Parathyroid adenoma (tissue), 2 donors: ENCODE results near the gene CATSPER2.
"Not testable (repeated sequence)": the region's sequence is repeated elsewhere in the genome, so short reads cannot be mapped to it uniquely, and the experiment has no call there.

ENCODE experiments used
- H2AFZ ChIP-seq: fragments of 300-600 bp; sonication (generic); one replicate; pipeline ENCODE4 v1.7.0; 2017; ENCODE audit warnings: antibody characterized with exemption, mild to moderate bottlenecking
- H3K27ac ChIP-seq: fragments of 300-600 bp; sonication (generic); one replicate; pipeline ENCODE4 v1.7.0; 2017
- H3K27me3 ChIP-seq: fragments of 300-600 bp; sonication (generic); one replicate; pipeline ENCODE4 v1.7.0; 2017; ENCODE audit warnings: low read length; ENCODE audit not compliant: control insufficient read depth, insufficient read depth
- H3K36me3 ChIP-seq: fragments of 300-600 bp; sonication (generic); one replicate; pipeline ENCODE4 v1.7.0; 2017; ENCODE audit warnings: low read length; ENCODE audit not compliant: control insufficient read depth, insufficient read depth
- H3K4me1 ChIP-seq: fragments of 300-600 bp; sonication (generic); one replicate; pipeline ENCODE4 v1.7.0; 2017; ENCODE audit warnings: control low read depth
- H3K4me2 ChIP-seq: fragments of 300-600 bp; sonication (generic); one replicate; pipeline ENCODE4 v1.7.0; 2017; ENCODE audit warnings: low read length
- H3K4me3 ChIP-seq: fragments of 300-600 bp; sonication (generic); one replicate; pipeline ENCODE4 v1.7.0; 2017; ENCODE audit warnings: low read depth, low read length
- H3K79me2 ChIP-seq: fragments of 300-600 bp; sonication (generic); one replicate; pipeline ENCODE4 v1.7.0; 2017; ENCODE audit warnings: control low read depth
- H3K9ac ChIP-seq: fragments of 300-600 bp; sonication (generic); one replicate; pipeline ENCODE4 v1.7.0; 2017; ENCODE audit warnings: mild to moderate bottlenecking
- H3K9me3 ChIP-seq: fragments of 300-600 bp; sonication (generic); one replicate; pipeline ENCODE4 v1.7.0; 2017; ENCODE audit warnings: low read length; ENCODE audit not compliant: control insufficient read depth
- TF ChIP-seq, protein P1 (sequence below): fragments of 300-600 bp; sonication (generic); IDR thresholded peaks from one replicate; pipeline ENCODE4 v1.7.0; 2017; ENCODE audit warnings: antibody characterized with exemption, mild to moderate bottlenecking
- donor health status: primary hyperparathyroidism.

CATSPER2 gene

DNA sequence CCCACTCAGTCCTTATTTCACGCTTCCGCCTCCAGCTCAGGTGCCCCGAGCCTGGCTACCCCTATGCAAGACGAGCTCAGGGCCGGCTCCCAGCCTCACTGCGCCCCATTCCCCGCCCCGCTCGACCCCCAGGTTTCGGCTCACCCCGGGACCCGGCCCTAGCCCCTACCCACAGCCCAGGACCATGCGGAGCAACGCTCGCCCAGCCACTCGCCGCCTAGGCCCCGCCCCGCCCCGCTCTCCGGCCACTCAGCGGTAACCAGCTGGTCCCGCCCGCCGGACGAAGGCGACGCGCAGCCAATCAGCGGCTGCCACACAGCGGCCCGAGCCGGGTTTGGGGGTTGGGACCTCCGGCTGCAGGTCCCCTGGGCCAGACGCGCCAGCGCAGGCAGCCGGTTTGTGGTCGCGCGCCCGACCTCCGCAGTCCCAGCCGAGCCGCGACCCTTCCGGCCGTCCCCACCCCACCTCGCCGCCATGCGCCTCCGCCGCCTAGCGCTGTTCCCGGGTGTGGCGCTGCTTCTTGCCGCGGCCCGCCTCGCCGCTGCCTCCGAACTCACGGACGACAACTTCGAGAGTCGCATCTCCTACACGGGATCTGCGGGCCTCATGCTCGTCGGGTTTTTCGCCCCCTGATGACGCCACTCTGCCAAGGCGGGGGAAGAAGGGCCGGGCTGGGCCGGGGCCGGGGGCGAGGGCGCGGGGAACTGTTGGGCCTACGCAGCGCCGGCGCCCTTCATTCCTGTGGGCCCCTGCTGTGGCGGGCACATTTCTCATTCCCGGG, at the start of gene CATSPER2:
Gene CATSPER2, minus strand, starts transcription at position 196 of the 781 bp plus-strand sequence. CDS start 783 bp downstream, outside the sequence.
- TF ChIP-seq, protein P1, sequence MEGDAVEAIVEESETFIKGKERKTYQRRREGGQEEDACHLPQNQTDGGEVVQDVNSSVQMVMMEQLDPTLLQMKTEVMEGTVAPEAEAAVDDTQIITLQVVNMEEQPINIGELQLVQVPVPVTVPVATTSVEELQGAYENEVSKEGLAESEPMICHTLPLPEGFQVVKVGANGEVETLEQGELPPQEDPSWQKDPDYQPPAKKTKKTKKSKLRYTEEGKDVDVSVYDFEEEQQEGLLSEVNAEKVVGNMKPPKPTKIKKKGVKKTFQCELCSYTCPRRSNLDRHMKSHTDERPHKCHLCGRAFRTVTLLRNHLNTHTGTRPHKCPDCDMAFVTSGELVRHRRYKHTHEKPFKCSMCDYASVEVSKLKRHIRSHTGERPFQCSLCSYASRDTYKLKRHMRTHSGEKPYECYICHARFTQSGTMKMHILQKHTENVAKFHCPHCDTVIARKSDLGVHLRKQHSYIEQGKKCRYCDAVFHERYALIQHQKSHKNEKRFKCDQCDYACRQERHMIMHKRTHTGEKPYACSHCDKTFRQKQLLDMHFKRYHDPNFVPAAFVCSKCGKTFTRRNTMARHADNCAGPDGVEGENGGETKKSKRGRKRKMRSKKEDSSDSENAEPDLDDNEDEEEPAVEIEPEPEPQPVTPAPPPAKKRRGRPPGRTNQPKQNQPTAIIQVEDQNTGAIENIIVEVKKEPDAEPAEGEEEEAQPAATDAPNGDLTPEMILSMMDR, result no peak
- H3K4me3 ChIP-seq, result no peak within 1 kb of the TSS
- H2AFZ ChIP-seq, result no peak within 1 kb of the TSS
- H3K9me3 ChIP-seq, result no peaks in the 10 kb centered on the region
- H3K27me3 ChIP-seq, result no peaks in the 10 kb centered on the region
- no peak within 1 kb of the TSS for H3K9ac ChIP-seq
- no peaks in the 10 kb centered on the region for H3K4me1 ChIP-seq
- H3K79me2 ChIP-seq, result no peaks in the 10 kb centered on the region
- H3K27ac ChIP-seq, result no peak within 1 kb of the TSS
- no peaks in the 10 kb centered on the region for H3K36me3 ChIP-seq
- no peak within 1 kb of the TSS for H3K4me2 ChIP-seq

DNA sequence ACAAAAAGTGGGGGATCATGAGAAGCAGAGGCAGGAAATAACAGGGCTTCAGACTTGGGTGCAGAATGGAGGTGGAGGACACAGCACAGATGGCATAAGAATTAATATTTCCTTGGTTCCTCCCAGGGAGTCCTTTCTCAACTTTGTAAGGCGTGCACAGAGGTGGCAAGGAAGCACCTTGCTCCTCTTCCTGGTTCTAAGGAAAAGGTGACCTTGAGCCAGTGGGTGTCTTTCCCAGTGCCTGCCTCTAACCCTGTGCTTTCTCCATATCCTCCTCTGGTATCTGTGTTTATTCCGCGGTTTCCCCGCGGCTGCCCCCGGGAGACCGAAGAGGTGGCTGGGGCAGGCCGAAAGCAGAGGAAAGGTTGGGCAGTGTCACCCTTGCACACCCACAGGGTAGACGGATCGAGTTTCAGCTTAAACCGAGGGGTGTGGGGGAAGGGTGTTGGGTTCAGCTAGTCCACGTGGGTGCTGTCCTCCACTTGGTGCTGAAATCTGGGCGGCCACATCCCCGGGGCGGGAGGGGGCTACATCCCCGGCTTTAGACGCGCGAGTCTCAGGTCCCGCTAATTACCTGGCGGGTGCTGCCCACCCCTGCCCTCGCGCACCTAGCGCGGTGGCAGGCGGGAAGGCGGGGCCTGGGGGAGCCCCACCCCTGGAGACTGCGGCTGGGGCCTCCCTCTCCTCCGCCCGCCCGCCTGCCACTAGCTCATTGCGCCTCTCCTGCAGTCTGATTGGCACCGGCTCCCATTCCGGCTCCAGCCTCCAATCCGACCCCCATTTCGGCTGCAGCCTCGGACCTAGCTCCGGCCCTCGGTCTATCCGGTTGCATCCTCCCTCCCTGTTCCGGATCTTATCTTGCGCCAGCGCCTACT, 44.7 kb upstream of the CATSPER2 start, which contains the start of gene CKMT1A:
Gene CKMT1A, plus strand, starts transcription at position 712 of the 875 bp plus-strand sequence. CDS start 192 bp downstream, outside the sequence.
- not testable (repeated sequence) for H3K9me3 ChIP-seq, H3K79me2 ChIP-seq, H3K4me3 ChIP-seq, H2AFZ ChIP-seq, H3K9ac ChIP-seq, H3K27ac ChIP-seq, H3K4me2 ChIP-seq, H3K27me3 ChIP-seq, H3K36me3 ChIP-seq, H3K4me1 ChIP-seq

DNA sequence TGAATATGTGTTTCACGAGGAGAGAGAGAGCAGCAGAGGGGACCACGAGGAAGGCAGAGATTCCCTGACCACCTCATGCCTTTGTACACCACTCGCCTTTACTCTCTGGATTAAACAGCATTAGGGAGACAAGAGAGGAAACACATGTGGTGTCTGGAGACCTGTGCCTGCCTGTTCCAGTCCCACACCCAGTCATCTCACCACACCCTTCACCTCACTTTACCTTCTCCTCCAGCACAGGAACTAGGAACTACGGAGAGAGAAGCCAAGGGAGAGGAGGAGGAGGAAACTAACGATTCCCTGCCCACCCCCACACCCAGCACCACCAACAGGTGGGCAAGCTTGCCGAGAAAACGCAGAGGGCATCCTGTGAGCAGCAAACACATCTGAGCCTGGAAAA, 44.0 kb upstream of the CATSPER2 start:
- H3K36me3 ChIP-seq, result not testable (repeated sequence)

DNA sequence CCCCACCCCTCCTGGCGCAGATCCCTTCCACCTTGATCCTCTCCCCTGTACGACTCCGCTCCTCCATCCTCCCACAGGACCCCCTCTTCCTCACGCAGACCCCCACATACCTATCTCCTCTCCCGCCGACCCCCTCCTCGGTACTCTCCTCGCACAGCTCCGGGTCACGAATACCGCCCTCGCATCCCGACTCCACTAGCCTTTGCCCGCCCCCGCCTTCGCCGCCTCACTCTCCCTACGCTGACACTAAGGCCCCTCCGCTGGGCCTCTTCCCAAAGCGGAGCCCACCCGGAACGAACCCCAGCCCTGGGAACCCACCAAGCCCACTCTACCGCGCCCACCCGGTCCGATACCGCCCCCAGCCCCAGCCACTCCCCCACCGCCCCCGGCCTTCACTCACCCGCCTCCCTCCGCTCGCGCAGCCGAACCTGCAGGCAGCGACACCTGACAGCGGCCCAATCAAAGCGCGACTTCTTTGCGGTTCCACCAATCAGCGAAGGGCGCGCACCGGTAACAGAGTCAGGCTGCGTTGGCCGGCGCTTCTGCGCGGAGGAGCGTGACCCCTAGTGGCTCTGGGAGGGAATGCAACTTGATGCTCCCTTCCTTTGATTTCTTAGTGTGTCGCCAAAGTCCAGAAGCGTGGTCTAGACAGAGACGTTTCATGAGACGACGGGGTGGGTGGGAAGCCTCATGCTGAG, 41.1 kb upstream of the CATSPER2 start:
- not testable (repeated sequence) for H3K27me3 ChIP-seq, H3K4me1 ChIP-seq, H3K27ac ChIP-seq, H3K4me2 ChIP-seq, H3K9me3 ChIP-seq, H3K79me2 ChIP-seq, H2AFZ ChIP-seq, H3K9ac ChIP-seq, H3K36me3 ChIP-seq, H3K4me3 ChIP-seq

More for the DNA sequence above, 44.0 kb upstream of the CATSPER2 start:
- H3K27ac ChIP-seq, H3K4me1 ChIP-seq, H3K79me2 ChIP-seq, H3K4me2 ChIP-seq, H3K9me3 ChIP-seq, H3K27me3 ChIP-seq, H2AFZ ChIP-seq, H3K9ac ChIP-seq, H3K4me3 ChIP-seq: not testable (repeated sequence)

DNA sequence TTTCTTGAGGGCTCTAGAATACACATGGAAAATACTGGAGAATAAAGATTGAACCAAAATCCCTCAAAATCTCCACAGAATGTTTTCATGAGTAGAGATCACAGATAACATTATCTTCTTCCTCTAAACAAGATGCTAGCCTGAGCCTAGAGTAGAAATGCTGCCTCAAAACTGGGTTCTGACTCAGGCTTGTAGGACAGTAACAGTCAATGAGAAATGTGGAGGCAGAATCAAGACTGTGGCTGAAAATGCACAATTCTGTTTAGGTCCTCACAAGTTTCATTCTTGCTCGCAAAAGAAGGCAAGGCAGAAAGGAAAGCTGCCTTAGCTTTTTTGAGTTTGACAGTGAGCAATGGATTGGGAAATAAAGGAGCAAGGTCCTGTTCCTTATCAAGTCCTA, 25.5 kb upstream of the CATSPER2 start:
- H3K79me2 ChIP-seq, H3K4me1 ChIP-seq, H3K36me3 ChIP-seq, H3K27ac ChIP-seq, H3K9ac ChIP-seq, H3K4me3 ChIP-seq, H3K4me2 ChIP-seq, H2AFZ ChIP-seq, H3K9me3 ChIP-seq, H3K27me3 ChIP-seq: not testable (repeated sequence)

DNA sequence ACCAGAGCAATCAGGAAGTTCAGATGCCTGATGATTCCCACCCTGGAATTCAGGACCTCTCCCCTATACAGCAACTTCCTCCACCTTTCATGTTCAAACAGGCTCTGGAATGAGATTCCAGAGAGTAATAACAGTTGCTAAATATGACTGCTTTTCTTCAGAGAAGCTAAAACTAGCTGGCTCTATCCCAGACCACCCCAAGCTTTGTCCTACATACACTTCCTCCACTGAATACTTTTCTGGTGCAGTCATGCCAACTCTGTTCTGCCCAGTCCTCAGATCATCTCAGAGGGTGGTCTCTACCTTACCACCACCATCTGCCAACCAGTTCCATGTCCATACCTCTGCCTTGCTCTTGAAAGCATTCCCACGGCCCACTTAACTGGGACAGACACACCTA, 17.5 kb upstream of the CATSPER2 start:
- H3K4me1 ChIP-seq, H3K9me3 ChIP-seq, H3K4me2 ChIP-seq, H3K27ac ChIP-seq, H2AFZ ChIP-seq, H3K27me3 ChIP-seq, H3K4me3 ChIP-seq, H3K36me3 ChIP-seq, H3K79me2 ChIP-seq, H3K9ac ChIP-seq: not testable (repeated sequence)

DNA sequence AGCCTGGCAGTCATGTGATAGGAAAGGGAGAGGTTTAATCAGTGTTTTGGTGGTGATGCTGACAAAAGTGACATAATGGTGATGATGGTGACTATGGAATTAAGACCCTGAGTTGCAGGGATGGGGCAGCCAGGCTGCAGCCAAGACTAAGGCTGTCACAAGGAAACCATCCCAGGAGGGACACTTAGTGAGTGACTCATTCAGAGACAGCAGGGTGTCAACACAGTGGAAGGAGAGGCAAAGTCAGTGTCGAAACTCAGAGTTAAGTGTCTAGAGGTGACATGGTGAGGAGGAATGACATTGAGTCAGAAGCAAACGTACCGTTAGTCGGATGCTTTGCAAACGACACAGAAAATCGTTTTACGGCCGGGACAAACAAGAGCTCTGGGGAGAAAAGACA, 14.7 kb upstream of the CATSPER2 start:
- not testable (repeated sequence) for H3K9me3 ChIP-seq, H2AFZ ChIP-seq, H3K79me2 ChIP-seq, H3K4me2 ChIP-seq, H3K9ac ChIP-seq, H3K4me1 ChIP-seq, H3K27ac ChIP-seq, H3K4me3 ChIP-seq, H3K27me3 ChIP-seq, H3K36me3 ChIP-seq

DNA sequence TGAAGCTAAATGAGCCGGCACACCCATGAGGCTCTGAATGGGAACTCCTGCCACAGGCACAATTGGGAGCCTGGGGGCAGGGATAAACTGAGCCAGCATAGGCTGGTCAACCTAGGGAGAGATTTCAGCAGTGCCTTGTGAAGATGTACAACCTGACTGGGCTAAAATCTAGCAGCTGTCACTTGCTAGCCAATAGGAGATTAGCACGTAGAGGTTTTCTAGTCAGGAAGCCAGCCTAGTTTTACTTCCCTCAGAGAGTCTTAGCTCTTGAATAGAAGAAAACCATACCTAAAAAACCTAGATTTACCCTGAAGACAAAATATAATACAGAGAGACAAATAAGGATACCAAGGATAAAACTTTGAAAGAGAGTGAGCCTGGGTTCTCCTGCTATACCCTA, 13.6 kb upstream of the CATSPER2 start:
- not testable (repeated sequence) for H3K9me3 ChIP-seq, H3K79me2 ChIP-seq, H3K4me1 ChIP-seq, H3K4me2 ChIP-seq, H3K27ac ChIP-seq, H3K27me3 ChIP-seq, H3K9ac ChIP-seq, H3K36me3 ChIP-seq, H3K4me3 ChIP-seq, H2AFZ ChIP-seq

DNA sequence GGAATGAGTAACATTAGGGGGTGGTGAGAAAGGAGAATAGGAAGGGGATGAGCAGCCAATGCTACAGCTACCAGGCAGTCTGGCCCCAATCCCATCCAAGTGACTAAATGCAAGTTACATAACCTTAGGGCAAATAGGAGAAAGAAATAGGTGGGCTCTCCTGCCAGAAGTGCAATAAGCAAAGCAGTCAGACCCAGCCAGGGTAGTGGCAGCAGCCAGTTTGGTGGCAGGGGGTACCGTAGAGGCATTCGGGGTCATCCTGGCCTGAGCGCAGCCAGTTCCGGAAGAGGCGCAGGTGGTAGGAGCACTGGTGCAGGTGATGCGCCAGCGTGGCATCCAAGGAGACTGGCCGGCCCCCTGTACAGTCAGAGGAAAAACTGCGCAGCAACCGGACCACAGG, 11.1 kb upstream of the CATSPER2 start:
- H3K79me2 ChIP-seq, H3K27me3 ChIP-seq, H3K9me3 ChIP-seq, H3K4me2 ChIP-seq, H3K36me3 ChIP-seq, H3K27ac ChIP-seq, H3K4me3 ChIP-seq, H3K9ac ChIP-seq, H3K4me1 ChIP-seq, H2AFZ ChIP-seq: not testable (repeated sequence)
